ENCODE data around the gene UBR2. TPM values are rescaled to one million over a fixed set of nuclear protein-coding genes. Genes with fewer than 3 reads are reported as not detected.

Gene UBR2
- total RNA-seq, 4 donors from 2014 or later: 36.3 to 54.0 (median 44.3) TPM

DNA sequence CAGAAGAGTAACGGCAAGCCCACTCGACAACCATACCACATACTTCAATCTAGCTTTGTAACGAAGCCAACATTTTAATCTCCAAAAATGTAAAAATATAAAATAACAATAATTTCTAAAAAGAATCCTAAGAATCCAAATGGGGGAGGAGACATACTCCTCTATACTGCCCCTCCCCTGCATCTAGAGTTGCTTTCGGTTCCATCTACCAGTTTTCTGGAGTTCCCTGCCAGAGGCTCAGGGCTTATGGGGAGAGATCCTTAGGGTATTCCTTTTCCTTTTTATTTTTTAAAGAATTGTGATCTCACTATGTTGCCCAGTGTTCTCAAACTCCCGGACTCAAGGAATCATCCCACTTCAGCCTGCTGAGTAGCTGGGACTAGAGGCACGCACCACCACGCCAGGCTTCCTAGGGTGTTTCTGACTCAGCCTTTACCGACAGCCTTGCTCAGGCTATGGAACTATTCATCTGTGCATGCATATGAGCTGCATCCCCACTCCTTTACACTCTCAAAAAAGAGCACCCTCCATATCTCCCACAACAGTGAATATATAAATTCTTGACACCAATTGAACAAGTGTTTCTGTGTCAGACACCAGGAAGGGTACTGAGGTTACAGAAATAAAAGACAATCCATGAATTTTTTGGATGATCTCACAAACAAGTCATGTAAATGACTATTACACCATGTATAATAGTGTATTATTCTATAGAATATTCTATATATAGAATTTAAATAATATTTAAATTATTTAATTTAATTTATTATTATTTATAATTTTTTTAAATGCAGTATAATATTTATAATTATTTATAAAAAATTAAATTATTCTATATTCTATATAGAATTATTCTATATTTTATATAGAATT lies 40.7 kb upstream of the UBR2 start:
- H3K36me3 ChIP-seq: no peaks in the 10 kb centered on the region
- no peaks in the 10 kb centered on the region for H3K27me3 ChIP-seq
- intact Hi-C loops (cut with DNase I): no loop called here
- DNase-seq: no peak
- TF ChIP-seq, protein P1, sequence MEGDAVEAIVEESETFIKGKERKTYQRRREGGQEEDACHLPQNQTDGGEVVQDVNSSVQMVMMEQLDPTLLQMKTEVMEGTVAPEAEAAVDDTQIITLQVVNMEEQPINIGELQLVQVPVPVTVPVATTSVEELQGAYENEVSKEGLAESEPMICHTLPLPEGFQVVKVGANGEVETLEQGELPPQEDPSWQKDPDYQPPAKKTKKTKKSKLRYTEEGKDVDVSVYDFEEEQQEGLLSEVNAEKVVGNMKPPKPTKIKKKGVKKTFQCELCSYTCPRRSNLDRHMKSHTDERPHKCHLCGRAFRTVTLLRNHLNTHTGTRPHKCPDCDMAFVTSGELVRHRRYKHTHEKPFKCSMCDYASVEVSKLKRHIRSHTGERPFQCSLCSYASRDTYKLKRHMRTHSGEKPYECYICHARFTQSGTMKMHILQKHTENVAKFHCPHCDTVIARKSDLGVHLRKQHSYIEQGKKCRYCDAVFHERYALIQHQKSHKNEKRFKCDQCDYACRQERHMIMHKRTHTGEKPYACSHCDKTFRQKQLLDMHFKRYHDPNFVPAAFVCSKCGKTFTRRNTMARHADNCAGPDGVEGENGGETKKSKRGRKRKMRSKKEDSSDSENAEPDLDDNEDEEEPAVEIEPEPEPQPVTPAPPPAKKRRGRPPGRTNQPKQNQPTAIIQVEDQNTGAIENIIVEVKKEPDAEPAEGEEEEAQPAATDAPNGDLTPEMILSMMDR (IDR thresholded peaks at IDR 0.05): no peak
- no peak for TF ChIP-seq POLR2A (IDR thresholded peaks at IDR 0.05)
- 88 to 90% methylated on average over 8 of the region's 8 CpGs for WGBS, 2 donors
- no peak overlapping the region for H3K4me3 ChIP-seq (replicated peaks in 1 of 3)
- no peak overlapping the region for H3K27ac ChIP-seq
- H3K4me1 ChIP-seq: no peaks in the 10 kb centered on the region
- H3K9me3 ChIP-seq: no peaks in the 10 kb centered on the region

DNA sequence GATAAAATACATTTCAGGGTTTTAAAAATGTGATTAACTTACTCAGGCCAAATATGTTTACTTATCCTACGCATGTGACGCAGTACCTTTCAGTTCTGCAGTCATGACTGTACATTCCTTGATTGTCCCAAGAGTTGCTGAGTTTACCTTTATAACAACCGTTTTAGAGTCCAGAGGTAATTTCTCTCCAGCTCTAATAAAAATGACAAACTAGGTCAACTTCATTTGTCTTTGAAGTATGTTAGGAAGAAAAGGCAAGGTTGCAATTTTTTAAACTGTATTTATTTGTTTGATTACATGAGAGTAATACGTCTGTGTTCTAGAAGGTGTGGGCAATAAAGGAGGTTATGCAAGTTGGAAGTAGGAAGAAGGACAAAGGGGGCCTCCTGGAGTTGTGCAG lies 38.6 kb upstream of the UBR2 start:
- H3K27ac ChIP-seq: no peak overlapping the region
- no peak overlapping the region for H3K4me3 ChIP-seq (replicated peaks in 1 of 3)
- intact Hi-C loops (cut with DNase I): no loop called here
- no peaks in the 10 kb centered on the region for H3K9me3 ChIP-seq
- DNase-seq: no peak
- TF ChIP-seq POLR2A (IDR thresholded peaks at IDR 0.05): no peak
- TF ChIP-seq, protein P1 (IDR thresholded peaks at IDR 0.05): no peak
- H3K36me3 ChIP-seq: no peaks in the 10 kb centered on the region
- H3K27me3 ChIP-seq: no peaks in the 10 kb centered on the region
- WGBS, 2 donors: 83 to 85% methylated on average over 4 of the region's 4 CpGs
- no peaks in the 10 kb centered on the region for H3K4me1 ChIP-seq

DNA sequence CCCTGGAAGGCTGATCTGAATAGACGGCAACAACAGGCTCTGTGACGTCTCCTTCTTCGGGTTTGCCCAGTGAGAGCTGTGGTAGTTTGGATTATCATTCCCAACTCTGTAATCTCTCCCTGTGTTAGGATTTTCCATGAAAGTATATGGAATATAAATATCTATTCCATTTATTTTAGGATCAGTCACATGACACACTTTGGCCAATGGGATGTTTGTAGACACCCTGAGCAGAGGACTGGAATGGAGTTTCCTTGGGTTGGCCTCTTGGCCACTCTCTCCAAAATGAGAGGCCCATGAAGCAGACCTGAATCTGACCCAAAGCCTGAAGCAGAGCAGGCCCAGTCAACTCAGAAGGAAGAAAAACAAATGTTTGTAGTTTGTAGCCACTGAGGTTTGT lies 37.2 kb upstream of the UBR2 start:
- TF ChIP-seq POLR2A (IDR thresholded peaks at IDR 0.05): no peak
- no peak for DNase-seq
- WGBS, 2 donors: 92 to 100% methylated on average over 3 of the region's 3 CpGs
- no peaks in the 10 kb centered on the region for H3K36me3 ChIP-seq
- H3K27ac ChIP-seq: no peak overlapping the region
- intact Hi-C loops (cut with DNase I): no loop called here
- no peaks in the 10 kb centered on the region for H3K9me3 ChIP-seq
- H3K27me3 ChIP-seq: no peaks in the 10 kb centered on the region
- H3K4me3 ChIP-seq (replicated peaks in 1 of 3): no peak overlapping the region
- H3K4me1 ChIP-seq: no peaks in the 10 kb centered on the region

DNA sequence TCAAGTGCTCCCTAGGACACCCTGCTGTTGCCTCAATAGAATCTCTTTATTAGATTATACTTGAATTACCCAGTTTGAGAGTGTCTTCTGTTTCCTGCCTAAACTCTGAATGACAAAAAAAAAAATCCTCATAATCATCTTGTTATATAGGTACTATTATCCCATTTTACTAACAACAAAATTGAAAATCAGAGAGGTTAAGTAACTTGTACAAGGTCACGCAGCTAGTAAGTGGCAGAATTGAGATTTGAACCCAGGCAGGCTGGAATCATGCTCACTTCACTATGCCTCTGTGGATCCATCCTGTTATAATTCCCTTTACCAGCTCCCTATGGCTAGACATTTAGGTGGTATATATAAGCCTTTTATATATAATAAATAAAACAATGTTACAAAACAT lies 36.6 kb upstream of the UBR2 start:
- no peak for DNase-seq
- Histone ChIP-seq H3K27me3 (no peaks in the 10 kb centered on the region), H3K4me3 (replicated peaks in 1 of 3) (no peak overlapping the region), H3K4me1 (no peaks in the 10 kb centered on the region), H3K27ac (no peak overlapping the region), H3K36me3 (no peaks in the 10 kb centered on the region), H3K9me3 (no peaks in the 10 kb centered on the region)
- intact Hi-C loops (cut with DNase I): no loop called here
- TF ChIP-seq POLR2A (IDR thresholded peaks at IDR 0.05): no peak
- TF ChIP-seq, protein P1 (IDR thresholded peaks at IDR 0.05): no peak
- 95 to 96% methylated on average over 1 of the region's 1 CpG for WGBS, 2 donors

DNA sequence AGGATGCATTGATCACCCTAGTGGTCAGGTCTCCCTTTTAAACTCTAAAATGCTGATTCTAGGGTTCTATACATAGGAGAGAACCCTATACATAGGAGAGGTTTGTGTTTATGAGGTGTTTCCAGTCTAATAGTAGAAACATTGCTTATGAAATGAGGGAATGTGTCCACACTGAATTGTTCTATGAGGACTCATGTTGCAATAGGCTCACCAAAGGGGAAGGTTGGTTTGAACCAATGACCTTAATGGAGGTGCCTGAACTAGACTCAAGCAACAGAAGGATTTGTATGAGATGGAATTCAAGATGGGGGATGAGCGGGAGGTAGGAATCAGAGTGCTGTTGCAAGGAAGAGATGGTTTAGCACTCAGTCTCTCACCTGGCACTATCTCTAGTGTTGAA lies 33.5 kb upstream of the UBR2 start:
- no peaks in the 10 kb centered on the region for H3K27me3 ChIP-seq
- no peaks in the 10 kb centered on the region for H3K36me3 ChIP-seq
- intact Hi-C loops (cut with DNase I): loop anchor here (5.0 kb wide), 1 partner anchor 268 kb away; no protein-coding TSS in a partner anchor
- H3K27ac ChIP-seq: no peak overlapping the region
- no peak overlapping the region for H3K4me3 ChIP-seq (replicated peaks in 1 of 3)
- H3K9me3 ChIP-seq: no peaks in the 10 kb centered on the region
- no peak for TF ChIP-seq POLR2A (IDR thresholded peaks at IDR 0.05)
- TF ChIP-seq, protein P1 (IDR thresholded peaks at IDR 0.05): no peak
- no peaks in the 10 kb centered on the region for H3K4me1 ChIP-seq
- DNase-seq: no peak
- WGBS, 2 donors: 94 to 97% methylated on average over 1 of the region's 1 CpG

Measured in thyroid gland (tissue), 4 donors.